Measurements from ENCODE around the gene ARG2. TPM values are rescaled to one million over a fixed set of nuclear protein-coding genes. Genes with fewer than 3 reads are reported as not detected.

Gene ARG2
- polyA plus RNA-seq, 1 donor (not counting 4 experiments of a cell fraction or from before 2014, with no cell fraction given), result 8.2 TPM

DNA sequence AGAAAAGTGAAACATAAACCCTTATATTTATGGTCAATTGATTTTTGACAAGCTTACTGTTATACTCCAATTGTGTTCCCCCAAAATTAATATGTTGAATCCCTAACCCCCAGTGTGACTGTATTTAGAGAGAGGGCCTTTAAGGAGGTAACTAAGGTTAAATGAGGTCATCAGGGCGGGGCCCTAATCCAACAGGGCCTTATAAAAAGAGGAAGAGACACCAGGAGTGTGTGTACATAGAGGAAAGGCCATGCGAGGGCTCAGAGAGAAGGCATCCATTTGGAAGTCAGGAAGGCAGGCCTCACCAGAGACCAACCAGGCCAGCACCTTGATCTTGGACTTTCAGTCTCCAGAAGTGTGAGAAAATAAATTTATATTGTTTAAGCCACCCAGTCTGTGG is 61.2 kb downstream of the ARG2 start:
- H3K9ac ChIP-seq (ENCODE audit: control insufficient read depth, extremely low read depth, insufficient read depth, low read length), result no peak overlapping the region
- FAIRE-seq (no peak), DNase-seq (ENCODE audit: low read depth, low spot score) (no peak)
- peak overlapping the region; percentile 13 for H3K27ac ChIP-seq (ENCODE audit: control insufficient read depth, insufficient read depth, low read length)
- H3K4me1 ChIP-seq (ENCODE audit: control insufficient read depth, extremely low read depth, insufficient read depth, low read length), result peaks cover 6% of the 10 kb centered on the region
- dilution Hi-C loops (cut with MboI; ENCODE audit: extremely low pct_ligation_motif_present, low sequenced_read_pairs), result no loop called here
- H3K9me1 ChIP-seq (ENCODE audit: control insufficient read depth, extremely low read depth, insufficient read depth, low read length), result peaks cover 2% of the 10 kb centered on the region
- no peak overlapping the region for H2AFZ ChIP-seq (ENCODE audit: control insufficient read depth, low read length)
- H3K27me3 ChIP-seq (ENCODE audit: control insufficient read depth, extremely low read depth, insufficient read depth, low read length), result no peaks in the 10 kb centered on the region
- no peak overlapping the region for H3K4me3 ChIP-seq (ENCODE audit: control insufficient read depth in 2 of 3, extremely low read depth in 1 of 3, insufficient read depth in 2 of 3, low read depth in 1 of 3, low read length in 3 of 3)
- peaks cover 3% of the 10 kb centered on the region for H4K20me1 ChIP-seq (ENCODE audit: control insufficient read depth, extremely low read depth, insufficient read depth, low read length)
- no peak overlapping the region for H3K4me2 ChIP-seq (ENCODE audit: control insufficient read depth, extremely low read depth, insufficient read depth, low read depth, low read length)
- peaks cover 23 to 41% of the 10 kb centered on the region in 2 experiments for H3K36me3 ChIP-seq (ENCODE audit: control insufficient read depth in 2 of 2, extremely low read depth in 1 of 2, insufficient read depth in 2 of 2, low read length in 2 of 2)
- no peaks in the 10 kb centered on the region for H3K9me3 ChIP-seq (ENCODE audit: control insufficient read depth, low read depth, low read length)
- H3K79me2 ChIP-seq (ENCODE audit: control insufficient read depth, insufficient read depth, low read length), result peaks cover 56% of the 10 kb centered on the region
- no peak for TF ChIP-seq EZH2 (IDR thresholded peaks at IDR 0.05; ENCODE audit: low read length)
- TF ChIP-seq, protein P1, sequence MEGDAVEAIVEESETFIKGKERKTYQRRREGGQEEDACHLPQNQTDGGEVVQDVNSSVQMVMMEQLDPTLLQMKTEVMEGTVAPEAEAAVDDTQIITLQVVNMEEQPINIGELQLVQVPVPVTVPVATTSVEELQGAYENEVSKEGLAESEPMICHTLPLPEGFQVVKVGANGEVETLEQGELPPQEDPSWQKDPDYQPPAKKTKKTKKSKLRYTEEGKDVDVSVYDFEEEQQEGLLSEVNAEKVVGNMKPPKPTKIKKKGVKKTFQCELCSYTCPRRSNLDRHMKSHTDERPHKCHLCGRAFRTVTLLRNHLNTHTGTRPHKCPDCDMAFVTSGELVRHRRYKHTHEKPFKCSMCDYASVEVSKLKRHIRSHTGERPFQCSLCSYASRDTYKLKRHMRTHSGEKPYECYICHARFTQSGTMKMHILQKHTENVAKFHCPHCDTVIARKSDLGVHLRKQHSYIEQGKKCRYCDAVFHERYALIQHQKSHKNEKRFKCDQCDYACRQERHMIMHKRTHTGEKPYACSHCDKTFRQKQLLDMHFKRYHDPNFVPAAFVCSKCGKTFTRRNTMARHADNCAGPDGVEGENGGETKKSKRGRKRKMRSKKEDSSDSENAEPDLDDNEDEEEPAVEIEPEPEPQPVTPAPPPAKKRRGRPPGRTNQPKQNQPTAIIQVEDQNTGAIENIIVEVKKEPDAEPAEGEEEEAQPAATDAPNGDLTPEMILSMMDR (optimal IDR thresholded peaks at IDR 0.05 in 1 of 3, IDR thresholded peaks at IDR 0.05 in 1 of 3, conservative IDR thresholded peaks at IDR 0.05 in 1 of 3; ENCODE audit: extremely low read depth in 1 of 3, insufficient read depth in 2 of 3, low read length in 3 of 3), result no peak

- Histone ChIP-seq H3K9me1 (ENCODE audit: control insufficient read depth, extremely low read depth, insufficient read depth, low read length) (peaks cover 2% of the 10 kb centered on the region), H3K9ac (ENCODE audit: control insufficient read depth, extremely low read depth, insufficient read depth, low read length) (no peak overlapping the region), H3K4me1 (ENCODE audit: control insufficient read depth, extremely low read depth, insufficient read depth, low read length) (peaks cover 6% of the 10 kb centered on the region), H3K27me3 (ENCODE audit: control insufficient read depth, extremely low read depth, insufficient read depth, low read length) (no peaks in the 10 kb centered on the region), H3K4me2 (ENCODE audit: control insufficient read depth, extremely low read depth, insufficient read depth, low read depth, low read length) (no peak overlapping the region), H2AFZ (ENCODE audit: control insufficient read depth, low read length) (no peak overlapping the region), H3K36me3 (ENCODE audit: control insufficient read depth in 2 of 2, extremely low read depth in 1 of 2, insufficient read depth in 2 of 2, low read length in 2 of 2) (peaks cover 23 to 38% of the 10 kb centered on the region in 2 experiments), H4K20me1 (ENCODE audit: control insufficient read depth, extremely low read depth, insufficient read depth, low read length) (peaks cover 7% of the 10 kb centered on the region), H3K4me3 (ENCODE audit: control insufficient read depth in 2 of 3, extremely low read depth in 1 of 3, insufficient read depth in 2 of 3, low read depth in 1 of 3, low read length in 3 of 3) (no peak overlapping the region), H3K9me3 (ENCODE audit: control insufficient read depth, low read depth, low read length) (no peaks in the 10 kb centered on the region), H3K79me2 (ENCODE audit: control insufficient read depth, insufficient read depth, low read length) (peaks cover 57% of the 10 kb centered on the region), H3K27ac (ENCODE audit: control insufficient read depth, insufficient read depth, low read length) (no peak overlapping the region)
- no peak for FAIRE-seq
- dilution Hi-C loops (cut with MboI; ENCODE audit: extremely low pct_ligation_motif_present, low sequenced_read_pairs), result no loop called here
- no peak for DNase-seq (ENCODE audit: low read depth, low spot score)
- TF ChIP-seq, protein P1 (optimal IDR thresholded peaks at IDR 0.05 in 1 of 3, IDR thresholded peaks at IDR 0.05 in 1 of 3, conservative IDR thresholded peaks at IDR 0.05 in 1 of 3; ENCODE audit: extremely low read depth in 1 of 3, insufficient read depth in 2 of 3, low read length in 3 of 3), result no peak
- TF ChIP-seq EZH2 (IDR thresholded peaks at IDR 0.05; ENCODE audit: low read length), result no peak
Measured at GRCh38 chr14:67683842-67684241, 64.1 kb downstream of the ARG2 start.

Data from keratinocyte (primary cell).